Naive B cell (primary cell): ENCODE data around the gene ZNF425. TPM values are rescaled to one million over a fixed set of nuclear protein-coding genes. Genes with fewer than 3 reads are reported as not detected.

Source experiments
- polyA plus RNA-seq, 6 donors: library from polyadenylated mRNA; unstranded; fragments of 300-500 nt; fragmentation: Illumina TruSeq; gene quantifications; one replicate each; pipeline ENCODE4 v1.2.3, GENCODE V29; 2021; ENCODE audit warnings: low read depth in 6 of 6

The ZNF425 gene
- polyA plus RNA-seq, 6 donors from 2014 or later: 0.70 to 1.9 (median 1.7) TPM; not detected in 1

Other genes starting within 250 kb of the ZNF425 start
- gene EZH2, start 242.0 kb downstream of the ZNF425 start, polyA plus RNA-seq: 1 to 10 TPM; 1.6 to 4.2 (median 3.0) TPM
- gene PDIA4, start 97.8 kb downstream of the ZNF425 start, polyA plus RNA-seq: 100 to 1,000 TPM in 1 of 6 donors, 10 to 100 TPM in 5; 66.3 to 102 (median 78.2) TPM
- gene ZNF786, start 35.6 kb downstream of the ZNF425 start, polyA plus RNA-seq: 10 to 100 TPM in 1 of 6 donors, 1 to 10 TPM in 5; 3.6 to 15.1 (median 6.3) TPM
- 10 to 100 TPM in 2 of 6 donors, 1 to 10 TPM in 4; 7.2 to 21.7 (median 9.3) TPM for gene ZNF398, start 21.1 kb upstream of the ZNF425 start, polyA plus RNA-seq
- 1 to 10 TPM in 2 of 6 donors, under 1 TPM in 3, not detected in 1; 0.94 to 1.6 (median 0.98) TPM for gene ZNF282, start 69.2 kb upstream of the ZNF425 start, polyA plus RNA-seq
- 10 to 100 TPM in 1 of 6 donors, 1 to 10 TPM in 5; 1.8 to 10.3 (median 5.5) TPM for gene ZNF212, start 113.3 kb upstream of the ZNF425 start, polyA plus RNA-seq
- 1 to 10 TPM; 1.3 to 9.2 (median 6.0) TPM for gene ZNF783, start 135.9 kb upstream of the ZNF425 start, polyA plus RNA-seq